GM12891 (cell line): Measurements from ENCODE around the gene AIF1L.

Source experiments
- PAX5 ChIP-seq: IDR thresholded peaks from 2 replicates; pipeline ENCODE4 v1.6.1; 2011; ENCODE audit warnings: low read length, moderate library complexity, mild to moderate bottlenecking; ENCODE audit not compliant: insufficient read depth, severe bottlenecking
- POLR2A ChIP-seq: IDR thresholded peaks from 2 replicates; pipeline ENCODE4 v1.6.1; 2011; ENCODE audit warnings: low read depth, low read length, control low read depth
- POLR2AphosphoS5 ChIP-seq: IDR thresholded peaks from 2 replicates; pipeline ENCODE4 v1.6.1; 2011; ENCODE audit warnings: low read depth, low read length, control low read depth
- SPI1 ChIP-seq: IDR thresholded peaks from 2 replicates; pipeline ENCODE4 v1.6.1; 2011; ENCODE audit warnings: low read depth, low read length, control low read depth
- TAF1 ChIP-seq: IDR thresholded peaks from 2 replicates; pipeline ENCODE4 v1.6.1; 2011; ENCODE audit warnings: low read depth, low read length, control low read depth

GRCh38 chr9:131078427-131079366 lies 17.6 kb upstream of the AIF1L start:
- TF ChIP-seq POLR2A: no peak
- TF ChIP-seq POLR2AphosphoS5: no peak
- TF ChIP-seq TAF1: no peak
- no peak for TF ChIP-seq PAX5
- no peak for TF ChIP-seq SPI1
